GM18498 (cell line): ENCODE measurements around the gene SEC24C.
"Not testable (repeated sequence)": the region's sequence is repeated elsewhere in the genome, so short reads cannot be mapped to it uniquely, and the experiment has no call there.

Source experiments
- ATAC-seq: cut with Tn5 transposase; IDR thresholded peaks from one replicate; pipeline ENCODE4 v1.9.1; 2021; ENCODE audit warnings: mild to moderate bottlenecking, moderate library complexity; ENCODE audit not compliant: unreplicated experiment

The SEC24C gene

DNA sequence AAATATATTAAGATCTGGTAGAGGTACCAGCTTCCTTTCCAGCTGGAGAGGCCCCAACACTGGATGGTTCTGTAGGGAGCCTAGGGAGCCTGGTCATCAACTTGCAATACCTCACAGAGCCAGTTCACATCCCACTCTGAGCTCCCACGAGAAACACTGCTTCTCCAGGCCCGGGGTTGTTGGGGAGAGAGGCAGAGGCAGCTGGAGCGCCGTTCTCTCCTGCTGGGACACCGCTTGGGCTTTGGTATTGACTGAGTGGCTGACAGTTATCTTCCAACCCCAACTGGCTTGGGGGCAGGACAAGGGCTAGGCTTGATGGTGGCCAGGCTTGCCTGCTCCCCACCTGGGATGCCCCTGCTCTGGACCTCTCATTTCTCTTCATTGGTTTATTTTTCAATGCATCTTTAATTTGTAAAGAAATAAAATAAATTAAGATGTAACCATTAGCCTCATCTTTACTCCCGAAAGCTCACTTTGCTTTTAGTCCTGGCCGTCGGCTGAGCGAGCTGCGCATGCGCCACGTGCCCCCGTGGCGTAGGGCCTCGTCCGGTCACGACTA lies 27.6 kb downstream of the SEC24C start:
- ATAC-seq, result peak; percentile 9

DNA sequence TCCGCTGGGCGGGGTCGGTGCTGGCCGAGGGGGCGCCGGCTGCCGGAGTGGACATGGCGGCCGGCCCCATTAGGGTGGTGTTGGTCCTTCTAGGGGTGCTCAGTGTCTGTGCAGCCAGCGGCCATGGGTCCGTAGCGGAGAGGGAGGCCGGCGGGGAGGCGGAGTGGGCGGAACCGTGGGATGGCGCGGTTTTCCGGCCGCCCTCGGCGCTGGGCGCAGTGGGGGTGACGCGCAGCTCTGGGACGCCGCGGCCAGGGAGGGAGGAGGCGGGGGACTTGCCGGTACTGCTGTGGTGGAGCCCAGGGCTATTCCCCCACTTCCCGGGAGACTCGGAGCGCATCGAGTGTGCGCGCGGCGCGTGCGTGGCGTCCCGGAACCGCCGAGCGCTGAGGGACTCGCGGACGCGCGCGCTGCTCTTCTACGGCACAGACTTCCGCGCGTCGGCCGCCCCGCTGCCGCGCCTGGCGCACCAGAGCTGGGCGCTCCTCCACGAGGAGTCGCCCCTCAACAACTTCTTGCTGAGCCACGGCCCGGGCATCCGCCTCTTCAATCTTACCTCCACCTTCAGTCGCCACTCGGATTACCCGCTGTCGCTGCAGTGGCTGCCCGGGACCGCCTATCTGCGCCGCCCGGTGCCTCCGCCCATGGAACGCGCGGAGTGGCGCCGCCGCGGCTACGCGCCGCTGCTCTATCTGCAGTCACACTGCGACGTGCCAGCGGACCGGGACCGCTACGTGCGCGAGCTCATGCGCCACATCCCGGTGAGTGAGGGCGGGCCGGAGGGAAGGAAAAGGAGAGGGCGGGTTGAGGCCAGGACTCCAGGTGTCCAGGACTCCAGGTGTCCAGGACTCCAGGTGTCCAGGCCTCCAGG lies 28.3 kb downstream of the SEC24C start:
- peak; percentile 67 for ATAC-seq

DNA sequence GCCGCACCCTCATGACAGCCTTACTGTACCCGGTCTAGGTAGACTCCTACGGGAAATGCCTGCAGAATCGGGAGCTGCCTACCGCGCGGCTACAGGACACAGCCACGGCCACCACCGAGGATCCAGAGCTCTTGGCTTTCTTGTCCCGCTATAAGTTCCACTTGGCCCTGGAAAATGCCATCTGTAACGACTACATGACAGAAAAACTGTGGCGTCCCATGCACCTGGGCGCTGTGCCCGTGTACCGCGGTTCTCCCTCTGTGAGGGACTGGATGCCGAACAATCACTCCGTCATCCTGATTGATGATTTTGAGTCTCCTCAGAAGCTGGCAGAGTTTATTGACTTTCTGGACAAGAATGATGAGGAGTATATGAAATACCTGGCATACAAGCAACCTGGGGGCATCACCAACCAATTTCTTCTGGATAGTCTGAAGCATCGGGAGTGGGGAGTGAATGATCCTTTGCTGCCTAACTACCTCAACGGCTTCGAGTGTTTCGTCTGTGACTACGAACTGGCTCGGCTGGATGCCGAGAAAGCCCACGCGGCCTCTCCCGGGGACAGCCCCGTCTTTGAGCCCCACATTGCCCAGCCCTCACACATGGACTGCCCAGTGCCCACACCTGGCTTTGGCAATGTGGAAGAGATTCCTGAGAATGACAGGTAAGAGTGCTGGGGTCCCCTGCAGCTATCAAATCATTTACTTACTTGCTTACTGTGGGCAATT lies 29.1 kb downstream of the SEC24C start:
- peak; percentile 4 for ATAC-seq

DNA sequence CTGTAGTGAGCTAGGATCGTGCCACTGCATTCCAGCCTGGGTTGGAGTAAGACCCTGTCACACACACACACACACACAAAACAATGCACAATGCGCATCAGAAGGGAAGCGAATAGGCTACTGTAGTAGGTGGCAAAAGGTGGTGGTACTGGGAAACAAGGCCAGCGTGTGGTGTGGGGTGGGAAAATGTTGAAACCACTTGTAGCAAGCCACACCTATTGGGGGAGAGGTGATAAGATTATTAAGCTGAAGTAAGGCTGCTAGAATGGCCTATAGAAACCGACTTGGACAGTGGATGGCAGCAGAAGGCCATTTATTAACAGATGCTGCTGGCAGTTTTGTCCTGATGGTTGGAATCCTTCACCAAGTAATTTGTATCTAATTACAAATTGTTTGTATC lies 30.5 kb downstream of the SEC24C start:
- no peak for ATAC-seq

DNA sequence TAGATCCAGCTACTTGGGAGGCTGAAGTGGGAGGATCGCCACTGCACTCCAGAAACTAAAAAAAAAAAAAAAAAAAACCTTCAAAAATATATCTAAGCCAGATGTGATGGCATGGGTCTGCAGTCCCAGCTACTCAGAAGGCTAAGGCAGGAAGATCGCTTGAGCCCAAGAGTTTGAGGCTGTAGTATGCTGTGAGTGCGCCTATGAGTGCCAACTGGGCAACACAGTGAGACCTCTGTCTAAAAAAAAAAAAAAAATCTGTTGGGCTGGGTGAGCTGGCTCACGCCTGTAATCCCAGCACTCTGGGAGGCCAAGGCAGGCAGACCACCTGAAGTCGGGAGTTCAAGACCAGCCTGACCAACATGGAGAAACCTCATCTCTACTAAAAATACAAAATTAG lies 34.8 kb downstream of the SEC24C start:
- no peak for ATAC-seq

DNA sequence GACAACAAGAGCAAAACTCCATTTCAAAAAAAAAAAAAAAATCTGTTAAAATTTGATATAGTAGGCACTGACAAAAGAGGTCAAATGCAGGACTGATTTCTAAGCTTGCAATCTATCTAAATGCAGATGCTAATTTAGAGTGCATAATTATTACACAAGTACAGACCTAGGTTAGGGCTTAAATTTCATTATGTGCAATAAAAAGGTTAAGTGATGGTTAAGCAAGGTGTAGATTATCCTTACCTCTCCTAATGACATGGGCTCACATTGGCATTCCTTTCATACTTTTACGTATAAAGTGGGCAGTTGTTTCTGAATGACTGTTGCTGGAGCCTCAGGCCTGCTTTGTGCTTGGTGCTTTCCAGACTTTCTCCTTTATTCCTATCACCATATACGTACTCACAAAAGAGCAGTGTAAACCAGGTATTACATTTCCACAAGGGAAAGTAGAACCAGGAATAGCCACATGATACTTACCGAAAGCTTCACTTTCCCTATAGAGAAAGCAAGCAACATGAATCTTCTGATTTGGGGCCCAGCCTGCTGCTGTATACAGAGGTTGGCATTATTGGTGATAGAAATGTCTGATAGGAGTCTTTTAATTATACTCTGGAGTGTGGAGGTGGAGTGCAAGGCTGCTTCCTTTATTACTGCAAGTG lies 35.5 kb downstream of the SEC24C start:
- no peak for ATAC-seq

DNA sequence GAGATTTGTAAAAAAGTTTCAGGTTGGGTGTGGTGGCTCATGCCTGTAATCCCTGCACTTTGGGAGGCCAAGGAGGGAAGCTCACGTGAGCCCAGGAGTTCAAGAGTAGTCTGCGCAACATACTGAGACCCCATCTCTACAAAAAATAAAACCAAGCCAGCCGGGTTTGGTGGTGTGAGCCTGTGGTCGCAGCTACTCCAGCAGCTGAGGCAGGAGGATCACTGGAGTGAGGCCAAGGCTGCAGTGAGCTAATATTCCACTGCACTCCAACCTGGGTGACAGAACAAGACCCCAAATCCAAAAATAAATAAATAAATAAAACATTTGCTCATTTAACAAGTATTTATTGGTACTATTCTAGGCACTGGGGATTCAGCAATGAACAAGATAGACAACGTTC lies 36.1 kb downstream of the SEC24C start:
- ATAC-seq, result no peak

DNA sequence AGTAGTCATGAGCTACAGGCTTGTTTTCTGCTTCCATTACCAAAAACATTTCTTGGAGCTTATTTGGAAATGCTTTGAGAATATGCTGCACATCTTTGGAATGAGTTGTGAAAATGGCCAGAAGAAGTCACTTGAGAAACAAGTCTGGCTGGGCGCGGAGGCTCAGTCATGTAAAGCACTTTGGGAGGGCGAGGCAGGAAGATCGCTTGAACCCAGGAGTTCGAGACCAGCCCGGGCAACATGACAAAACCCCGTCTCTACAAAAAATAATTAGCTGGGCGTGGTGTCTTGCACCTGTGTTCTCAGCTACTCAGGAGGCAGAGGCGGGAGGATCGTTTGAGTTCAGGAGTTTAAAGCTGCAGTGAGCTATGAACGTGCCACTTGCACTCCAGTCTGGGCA lies 36.8 kb downstream of the SEC24C start:
- ATAC-seq, result no peak

DNA sequence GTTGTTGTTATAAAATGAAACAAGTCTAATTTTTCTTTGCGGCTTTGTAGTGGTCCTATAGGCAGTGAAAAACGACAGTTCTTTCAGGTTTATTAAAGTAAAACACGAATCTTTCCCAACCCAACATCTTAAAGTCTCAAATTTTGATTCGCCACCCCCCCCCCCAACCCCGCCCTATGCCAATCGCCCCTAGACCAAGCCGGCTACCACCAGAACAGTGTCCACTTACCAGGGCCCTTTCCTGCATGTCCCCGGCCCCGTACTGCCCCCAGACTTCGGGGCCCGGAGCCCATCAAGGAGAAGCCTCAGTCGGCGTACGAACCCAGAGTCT lies 37.3 kb downstream of the SEC24C start:
- peak; percentile 3 for ATAC-seq

DNA sequence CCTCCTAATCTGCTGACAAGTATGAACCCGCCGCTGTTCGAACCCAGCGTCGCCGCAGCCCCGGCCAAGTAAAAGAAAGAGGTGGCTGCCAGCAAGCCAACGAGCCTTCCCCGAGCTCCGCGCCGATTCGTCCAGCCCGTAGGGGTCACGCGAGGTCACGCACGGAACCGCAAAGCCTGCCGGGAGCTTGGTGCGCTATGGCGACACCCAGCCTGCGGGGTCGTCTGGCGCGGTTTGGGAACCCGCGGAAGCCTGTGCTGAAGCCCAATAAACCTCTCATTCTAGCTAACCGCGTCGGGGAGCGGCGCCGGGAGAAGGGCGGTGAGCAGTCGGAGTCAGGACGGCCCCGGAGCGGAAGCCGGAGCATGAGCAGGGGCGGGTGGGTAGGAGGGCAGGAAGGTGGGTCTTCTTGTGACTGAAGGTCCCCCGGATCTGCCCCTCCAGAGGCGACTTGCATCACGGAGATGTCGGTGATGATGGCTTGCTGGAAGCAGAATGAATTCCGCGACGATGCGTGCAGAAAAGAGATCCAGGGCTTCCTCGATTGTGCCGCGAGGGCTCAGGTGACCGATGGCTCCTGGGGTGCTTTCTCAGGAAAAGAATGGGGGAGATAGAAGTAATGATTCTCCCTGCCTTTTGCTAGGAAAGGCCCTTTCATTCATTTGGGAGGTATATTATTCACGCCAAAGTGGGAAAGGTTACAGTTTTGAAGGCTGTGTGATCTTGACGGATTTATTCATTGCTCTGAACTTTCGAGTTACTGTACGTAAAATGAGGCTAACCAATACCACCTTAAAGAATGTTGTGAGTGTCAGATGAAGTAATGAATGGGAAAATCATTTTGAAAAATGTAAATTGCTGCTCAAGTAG lies 37.9 kb downstream of the SEC24C start, which contains the start of gene CHCHD1:
CHCHD1 (plus strand) TSS at position 170 of the 870 bp plus-strand sequence; CDS start at position 198, 28 bp downstream.
- ATAC-seq, result peak; percentile 55

DNA sequence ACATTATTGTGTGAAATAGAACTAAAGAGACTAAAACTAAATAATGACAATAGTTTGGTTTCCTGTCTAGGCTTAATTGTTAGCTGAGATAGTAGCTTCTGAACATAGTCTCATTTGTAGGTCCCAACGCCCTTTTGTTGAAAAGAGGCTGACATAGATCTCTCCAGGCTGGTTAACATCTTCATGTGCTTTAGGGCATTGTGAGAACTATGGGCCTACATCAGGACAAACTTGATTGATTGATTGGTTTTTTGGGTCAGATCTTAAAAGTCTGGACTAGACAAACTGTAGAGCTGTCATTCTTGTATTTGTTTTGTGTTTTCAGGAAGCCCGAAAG lies 38.5 kb downstream of the SEC24C start:
- ATAC-seq, result no peak

DNA sequence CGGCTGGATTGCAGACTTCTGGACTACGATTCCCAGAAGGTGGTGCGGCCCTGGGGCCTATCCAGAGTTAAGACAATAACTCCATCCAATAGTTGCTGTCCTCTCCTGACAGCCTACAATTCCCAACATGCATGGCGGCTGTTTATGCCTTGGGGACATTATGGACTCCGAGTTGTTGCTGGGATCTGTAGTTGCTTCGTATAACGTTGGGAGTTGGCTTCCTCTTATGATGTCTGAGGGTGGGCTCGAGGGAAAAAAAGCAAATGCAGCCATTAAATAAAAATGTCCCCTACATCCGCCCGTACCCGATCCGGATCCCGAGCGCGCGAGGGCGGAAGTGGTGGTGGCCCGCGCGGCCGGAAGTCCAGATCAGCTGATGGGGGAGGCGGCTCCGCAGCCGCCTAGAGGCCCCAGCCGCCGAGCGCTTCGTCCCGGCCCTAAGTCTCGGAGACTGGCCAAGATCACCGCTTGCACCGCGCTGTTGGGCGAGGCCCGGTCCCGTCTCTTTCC lies 41.1 kb downstream of the SEC24C start, which contains the start of gene ZSWIM8:
ZSWIM8 (plus strand) TSS at position 396 of the 510 bp plus-strand sequence. CDS start 273 bp downstream, outside the sequence.
- peak; percentile 77 for ATAC-seq

DNA sequence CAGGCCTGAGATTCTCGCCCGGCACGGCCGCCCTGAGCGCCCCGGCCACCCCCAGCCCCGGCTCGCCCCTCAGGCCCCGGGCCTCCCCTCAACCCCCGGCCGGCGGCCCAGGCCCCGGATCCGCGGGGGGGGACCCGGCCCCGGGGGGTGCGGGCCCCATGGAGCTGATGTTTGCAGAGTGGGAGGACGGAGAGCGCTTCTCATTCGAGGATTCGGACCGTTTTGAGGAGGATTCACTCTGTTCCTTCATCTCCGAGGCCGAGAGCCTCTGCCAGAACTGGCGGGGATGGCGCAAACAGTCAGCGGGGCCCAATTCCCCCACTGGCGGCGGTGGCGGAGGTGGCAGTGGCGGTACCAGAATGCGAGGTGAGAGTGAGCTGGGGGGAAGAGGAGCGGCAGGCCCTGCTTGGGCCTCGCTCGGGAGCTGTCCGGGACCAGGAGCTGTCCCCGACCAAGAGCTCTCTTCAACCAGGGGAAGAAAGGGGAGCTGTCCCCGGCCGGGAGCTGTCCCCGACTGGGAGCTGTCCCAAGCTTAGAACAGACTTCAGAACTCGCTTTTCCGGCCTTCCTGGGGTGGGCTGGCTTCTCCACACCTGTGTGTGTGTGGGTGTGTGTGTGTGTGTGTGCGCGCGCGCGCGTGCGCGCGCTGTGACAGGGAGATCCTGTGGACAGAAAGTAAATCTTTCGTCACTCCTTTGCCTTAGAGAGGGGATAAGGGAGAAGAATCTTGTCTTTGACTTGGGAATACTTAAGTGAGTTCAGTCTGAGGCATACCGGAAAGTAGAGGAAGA lies 41.7 kb downstream of the SEC24C start:
- peak; percentile 33 for ATAC-seq

DNA sequence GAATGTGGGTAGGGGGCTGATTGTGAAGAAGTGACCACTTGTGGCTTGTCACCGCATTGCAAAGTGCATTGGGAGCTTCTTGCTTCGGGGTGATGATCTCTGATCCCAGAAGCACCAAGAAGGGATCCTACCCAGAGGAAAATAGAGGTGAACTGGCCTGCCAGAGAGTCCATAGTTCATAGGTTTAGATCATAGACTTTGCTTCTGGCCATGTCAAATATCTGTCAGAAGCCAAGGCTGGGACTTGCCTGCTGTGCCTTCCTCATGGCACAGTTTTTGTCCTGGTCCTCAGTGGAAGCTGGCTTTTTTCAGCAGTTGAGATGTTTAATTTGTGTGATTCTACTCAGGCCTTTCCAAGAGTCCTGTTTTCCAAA lies 42.3 kb downstream of the SEC24C start:
- ATAC-seq, result no peak

DNA sequence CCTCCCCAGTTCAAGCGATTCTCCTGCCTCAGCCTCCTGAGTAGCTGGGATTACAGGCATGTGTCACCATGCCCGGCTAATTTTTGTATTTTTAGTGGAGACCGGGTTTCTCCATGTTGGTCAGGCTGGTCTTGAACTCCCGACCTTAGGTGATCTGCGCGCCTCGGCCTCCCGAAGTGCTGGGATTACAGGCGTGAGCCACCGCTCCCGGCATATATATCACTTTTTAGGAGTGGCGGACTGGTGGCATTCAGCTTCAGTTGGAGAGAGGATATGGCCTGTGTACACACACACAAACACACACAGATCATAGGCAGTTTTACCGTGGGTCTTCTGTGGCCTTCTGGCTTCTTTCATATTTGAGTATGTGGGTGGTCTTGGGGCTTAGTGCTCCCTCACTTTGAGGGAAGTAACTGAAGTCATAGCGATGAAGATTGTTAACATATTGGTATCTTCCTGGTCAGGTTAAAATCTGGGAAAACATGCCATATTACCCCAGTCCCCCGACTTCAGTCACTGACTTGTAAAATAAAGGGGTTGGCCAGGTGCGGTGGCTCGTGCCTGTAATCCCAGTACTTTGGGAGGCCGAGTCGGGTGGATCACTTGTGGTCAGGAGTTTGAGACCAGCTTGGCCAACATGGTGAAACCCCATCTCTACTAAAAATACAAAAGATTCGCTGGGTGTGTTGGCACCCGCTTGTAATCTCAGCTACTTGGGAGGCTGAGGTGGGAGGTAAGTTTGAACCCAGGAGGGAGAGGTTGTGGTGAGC lies 43.0 kb downstream of the SEC24C start:
- not testable (repeated sequence) for ATAC-seq

DNA sequence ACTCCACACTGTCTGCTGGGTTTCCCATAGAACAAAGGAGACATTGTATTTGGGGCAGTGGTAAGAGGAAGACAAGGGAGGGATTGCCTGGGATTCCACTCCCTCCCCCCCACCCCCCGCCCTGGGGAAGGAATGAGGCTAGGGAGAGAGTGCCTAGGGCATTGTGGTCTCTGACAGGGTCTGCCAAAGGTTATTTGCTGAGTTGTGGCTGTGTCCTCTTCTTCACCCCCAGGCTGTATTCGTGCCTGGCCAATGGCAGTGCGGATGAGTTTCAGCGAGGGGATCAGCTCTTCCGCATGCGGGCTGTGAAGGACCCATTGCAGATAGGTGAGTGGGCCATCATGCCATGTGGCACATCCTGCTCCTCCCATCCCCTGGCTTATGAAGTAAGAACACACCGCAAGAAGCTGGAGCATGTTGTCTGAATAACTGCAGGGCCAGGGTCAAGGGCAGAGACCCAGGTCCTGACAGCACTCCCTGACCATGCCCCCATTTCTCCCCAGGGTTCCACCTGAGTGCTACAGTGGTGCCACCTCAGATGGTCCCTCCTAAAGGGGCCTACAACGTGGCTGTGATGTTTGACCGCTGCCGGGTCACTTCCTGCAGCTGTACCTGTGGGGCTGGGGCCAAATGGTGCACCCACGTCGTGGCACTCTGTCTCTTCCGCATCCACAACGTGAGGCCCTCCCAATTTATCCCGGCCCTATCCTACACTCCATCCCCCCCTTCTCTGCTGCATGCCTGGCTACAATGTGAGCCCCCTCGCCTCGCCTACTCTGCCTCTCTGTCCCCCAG lies 44.9 kb downstream of the SEC24C start:
- no peak for ATAC-seq

DNA sequence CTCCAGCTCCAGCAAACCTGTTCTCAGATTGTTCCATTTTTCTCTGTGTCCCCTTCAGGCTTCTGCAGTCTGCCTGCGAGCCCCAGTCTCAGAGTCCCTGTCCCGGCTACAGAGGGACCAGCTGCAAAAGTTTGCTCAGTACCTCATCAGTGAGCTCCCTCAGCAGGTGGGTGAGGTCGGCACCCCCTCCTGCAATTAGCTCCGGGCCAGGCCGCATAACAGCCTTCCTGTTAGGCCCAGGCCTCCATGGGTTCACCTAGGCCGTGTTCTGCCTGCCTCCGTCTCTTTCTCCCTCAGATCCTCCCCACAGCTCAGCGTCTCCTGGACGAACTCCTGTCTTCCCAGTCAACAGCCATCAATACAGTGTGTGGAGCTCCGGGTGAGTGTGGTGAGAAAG lies 45.5 kb downstream of the SEC24C start:
- no peak for ATAC-seq
